Measurements from ENCODE around the gene ZBTB22.
A peak's percentile ranks its signal among the peaks of the same experiment; 100 is the strongest.
"Not testable (repeated sequence)": the region's sequence is repeated elsewhere in the genome, so short reads cannot be mapped to it uniquely, and the experiment has no call there.

The ZBTB22 gene

GRCh38 chr6:33278810-33279209 lies 38.7 kb downstream of the ZBTB22 start:
- no peak for DNase-seq

GRCh38 chr6:33278392-33278741 lies 39.2 kb downstream of the ZBTB22 start:
- no peak for DNase-seq

GRCh38 chr6:33277663-33278391 lies 39.7 kb downstream of the ZBTB22 start:
- DNase-seq: peak; percentile 42

- peak; percentile 77 for DNase-seq
These were observed 40.5 kb downstream of the ZBTB22 start, which contains the start of gene B3GALT4 for GRCh38 chr6:33276864-33277662. TSS of gene B3GALT4 (plus strand) at chr6:33277123. CDS start at chr6:33277420, 297 bp downstream.

- DNase-seq: no peak
These were observed 41.0 kb downstream of the ZBTB22 start for GRCh38 chr6:33276581-33276863.

GRCh38 chr6:33275795-33276580 lies 41.6 kb downstream of the ZBTB22 start:
- not testable (repeated sequence) for DNase-seq

- no peak for DNase-seq
These were observed 43.3 kb downstream of the ZBTB22 start for GRCh38 chr6:33273924-33274902.

- no peak for DNase-seq
These were observed 44.2 kb downstream of the ZBTB22 start for GRCh38 chr6:33273129-33273923.

- DNase-seq: no peak
These were observed 45.0 kb downstream of the ZBTB22 start for GRCh38 chr6:33272275-33273128.

GRCh38 chr6:33271468-33272274 lies 45.9 kb downstream of the ZBTB22 start, which contains the start of the genes RPS18 and VPS52:
TSS of gene RPS18 (plus strand) at chr6:33272075. CDS start at chr6:33272120, 45 bp downstream.
TSS of gene VPS52 (minus strand) at chr6:33271876. CDS start at chr6:33271675, 201 bp downstream.
- DNase-seq: peak; percentile 97

GRCh38 chr6:33271117-33271467 lies 46.5 kb downstream of the ZBTB22 start:
- DNase-seq: no peak
